ENCODE data around the gene WBP2NL.

DNA sequence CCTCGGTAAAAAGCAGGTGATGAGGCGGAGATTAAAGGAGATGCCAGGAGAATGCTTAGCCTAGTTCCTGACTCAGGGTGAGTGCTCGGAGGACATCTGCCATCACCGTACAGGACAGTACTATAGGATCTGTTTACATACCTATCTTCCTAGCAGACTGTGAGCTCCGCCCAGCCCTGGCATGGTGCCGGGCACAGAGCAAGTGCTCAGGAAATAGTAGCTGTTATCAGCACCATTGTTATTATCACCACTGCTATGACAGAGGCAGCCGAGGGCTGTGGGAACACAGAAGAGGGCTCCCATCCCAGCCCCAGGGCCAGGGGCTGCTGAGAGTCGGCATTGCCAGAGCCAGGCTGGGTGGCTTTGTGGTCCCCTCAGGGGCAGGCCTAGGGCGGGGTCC is 30.0 kb upstream of the WBP2NL start:
- TF ChIP-seq, protein P1, sequence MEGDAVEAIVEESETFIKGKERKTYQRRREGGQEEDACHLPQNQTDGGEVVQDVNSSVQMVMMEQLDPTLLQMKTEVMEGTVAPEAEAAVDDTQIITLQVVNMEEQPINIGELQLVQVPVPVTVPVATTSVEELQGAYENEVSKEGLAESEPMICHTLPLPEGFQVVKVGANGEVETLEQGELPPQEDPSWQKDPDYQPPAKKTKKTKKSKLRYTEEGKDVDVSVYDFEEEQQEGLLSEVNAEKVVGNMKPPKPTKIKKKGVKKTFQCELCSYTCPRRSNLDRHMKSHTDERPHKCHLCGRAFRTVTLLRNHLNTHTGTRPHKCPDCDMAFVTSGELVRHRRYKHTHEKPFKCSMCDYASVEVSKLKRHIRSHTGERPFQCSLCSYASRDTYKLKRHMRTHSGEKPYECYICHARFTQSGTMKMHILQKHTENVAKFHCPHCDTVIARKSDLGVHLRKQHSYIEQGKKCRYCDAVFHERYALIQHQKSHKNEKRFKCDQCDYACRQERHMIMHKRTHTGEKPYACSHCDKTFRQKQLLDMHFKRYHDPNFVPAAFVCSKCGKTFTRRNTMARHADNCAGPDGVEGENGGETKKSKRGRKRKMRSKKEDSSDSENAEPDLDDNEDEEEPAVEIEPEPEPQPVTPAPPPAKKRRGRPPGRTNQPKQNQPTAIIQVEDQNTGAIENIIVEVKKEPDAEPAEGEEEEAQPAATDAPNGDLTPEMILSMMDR (IDR thresholded peaks at IDR 0.05): no peak
- TF ChIP-seq EZH2 (IDR thresholded peaks at IDR 0.05; ENCODE audit: borderline replicate concordance, insufficient read depth, low read depth, low read length, poor library complexity, severe bottlenecking): no peak

Data from B cell (primary cell).